WTC11 (cell line): Measurements from ENCODE around the gene PI4K2B.

Source experiments
- ATF3 ChIP-seq: sonication (generic); formaldehyde crosslinking; conservative IDR thresholded peaks from 2 replicates; pipeline ENCODE4 v1.8.1; 2022; ENCODE audit warnings: mild to moderate bottlenecking, missing genetic modification reagents
- CTCF ChIP-seq: fragments of 200-600 bp; IDR thresholded peaks from 2 replicates; pipeline ENCODE4 v1.8.0; 2022; ENCODE audit warnings: antibody characterized with exemption
- MAX ChIP-seq: sonication (generic); formaldehyde crosslinking; IDR thresholded peaks from 2 replicates; pipeline ENCODE4 v1.8.0; 2022; ENCODE audit warnings: mild to moderate bottlenecking, missing genetic modification reagents
- MLX ChIP-seq: sonication (generic); formaldehyde crosslinking; IDR thresholded peaks from 2 replicates; pipeline ENCODE4 v1.8.1; 2023; ENCODE audit warnings: mild to moderate bottlenecking, missing genetic modification reagents, moderate library complexity
- NFYB ChIP-seq: sonication (generic); formaldehyde crosslinking; conservative IDR thresholded peaks from 2 replicates; pipeline ENCODE4 v1.8.0; 2022; ENCODE audit warnings: low read depth, missing genetic modification reagents
- NR3C1 ChIP-seq: sonication (generic); formaldehyde crosslinking; conservative IDR thresholded peaks from 2 replicates; pipeline ENCODE4 v1.8.1; 2023; ENCODE audit warnings: low read depth, mild to moderate bottlenecking, missing genetic modification reagents
- PRDM15 ChIP-seq: sonication (generic); formaldehyde crosslinking; IDR thresholded peaks from 2 replicates; pipeline ENCODE4 v1.8.0; 2022; ENCODE audit warnings: missing genetic modification reagents
- RELA ChIP-seq: sonication (generic); formaldehyde crosslinking; IDR thresholded peaks from 2 replicates; pipeline ENCODE4 v1.8.1; 2022; ENCODE audit warnings: missing genetic modification reagents, mild to moderate bottlenecking, borderline replicate concordance
- STAT6 ChIP-seq: sonication (generic); formaldehyde crosslinking; conservative IDR thresholded peaks from 2 replicates; pipeline ENCODE4 v1.8.1; 2023; ENCODE audit warnings: mild to moderate bottlenecking, low read depth, missing genetic modification reagents, moderate library complexity
- ZNF138 ChIP-seq: sonication (generic); formaldehyde crosslinking; conservative IDR thresholded peaks from 2 replicates; pipeline ENCODE4 v1.8.1; 2022; ENCODE audit warnings: mild to moderate bottlenecking, moderate library complexity, missing genetic modification reagents

GRCh38 chr4:25252230-25253070 lies 18.6 kb downstream of the PI4K2B start:
- TF ChIP-seq CTCF (no peak), ZNF138 (CRISPR knock-in tag) (no peak), NR3C1 (no peak), RELA (CRISPR knock-in tag) (no peak), MLX (CRISPR knock-in tag) (no peak), NFYB (CRISPR knock-in tag) (no peak), MAX (no peak), ATF3 (no peak), PRDM15 (CRISPR knock-in tag) (no peak), STAT6 (CRISPR knock-in tag) (no peak)
